ENCODE data around the gene SPECC1L.
A peak's percentile ranks its signal among the peaks of the same experiment; 100 is the strongest.

The SPECC1L gene

DNA sequence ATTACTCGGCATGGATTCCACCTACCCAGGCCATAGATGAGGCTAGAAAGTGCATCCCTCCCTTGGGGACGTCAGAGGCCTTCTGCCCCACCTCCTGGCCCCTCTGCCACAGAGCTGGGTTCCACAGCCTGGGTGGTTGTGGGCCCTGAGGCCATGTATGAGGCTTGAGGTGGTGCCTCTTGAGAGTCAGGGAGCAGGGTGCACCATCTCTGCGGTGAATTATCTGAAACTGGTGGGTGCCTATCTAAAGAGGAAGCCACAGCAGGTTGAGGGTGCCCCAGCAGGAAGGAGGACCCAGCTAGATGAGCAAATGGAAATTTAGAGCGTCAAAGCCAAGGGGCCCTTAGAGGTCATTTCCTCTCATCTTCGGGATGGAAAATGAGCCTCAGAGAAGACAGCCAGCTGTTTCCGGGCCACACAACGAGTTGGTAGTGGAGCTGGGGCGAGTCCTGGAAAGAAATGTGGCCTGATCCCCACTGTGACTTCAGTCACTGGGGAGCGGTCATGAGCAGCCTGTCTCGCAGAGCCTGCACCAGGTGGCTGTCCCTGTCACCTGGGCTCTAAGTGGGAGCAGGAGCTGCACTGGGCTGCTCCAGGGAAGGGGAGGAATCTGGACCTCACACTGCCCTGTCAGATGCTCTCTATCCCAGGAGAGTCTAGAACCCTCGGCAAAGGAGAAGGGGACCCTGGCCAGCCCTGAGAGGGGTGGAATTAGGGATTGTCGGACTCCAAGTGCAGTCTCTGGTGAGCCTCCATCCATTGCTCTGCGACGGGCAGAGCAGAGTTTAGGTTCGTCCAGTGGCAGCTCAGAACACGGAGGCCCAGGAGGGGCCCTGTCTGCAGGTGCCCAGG is 164.1 kb downstream of the SPECC1L start:
- TF ChIP-seq, protein P1, sequence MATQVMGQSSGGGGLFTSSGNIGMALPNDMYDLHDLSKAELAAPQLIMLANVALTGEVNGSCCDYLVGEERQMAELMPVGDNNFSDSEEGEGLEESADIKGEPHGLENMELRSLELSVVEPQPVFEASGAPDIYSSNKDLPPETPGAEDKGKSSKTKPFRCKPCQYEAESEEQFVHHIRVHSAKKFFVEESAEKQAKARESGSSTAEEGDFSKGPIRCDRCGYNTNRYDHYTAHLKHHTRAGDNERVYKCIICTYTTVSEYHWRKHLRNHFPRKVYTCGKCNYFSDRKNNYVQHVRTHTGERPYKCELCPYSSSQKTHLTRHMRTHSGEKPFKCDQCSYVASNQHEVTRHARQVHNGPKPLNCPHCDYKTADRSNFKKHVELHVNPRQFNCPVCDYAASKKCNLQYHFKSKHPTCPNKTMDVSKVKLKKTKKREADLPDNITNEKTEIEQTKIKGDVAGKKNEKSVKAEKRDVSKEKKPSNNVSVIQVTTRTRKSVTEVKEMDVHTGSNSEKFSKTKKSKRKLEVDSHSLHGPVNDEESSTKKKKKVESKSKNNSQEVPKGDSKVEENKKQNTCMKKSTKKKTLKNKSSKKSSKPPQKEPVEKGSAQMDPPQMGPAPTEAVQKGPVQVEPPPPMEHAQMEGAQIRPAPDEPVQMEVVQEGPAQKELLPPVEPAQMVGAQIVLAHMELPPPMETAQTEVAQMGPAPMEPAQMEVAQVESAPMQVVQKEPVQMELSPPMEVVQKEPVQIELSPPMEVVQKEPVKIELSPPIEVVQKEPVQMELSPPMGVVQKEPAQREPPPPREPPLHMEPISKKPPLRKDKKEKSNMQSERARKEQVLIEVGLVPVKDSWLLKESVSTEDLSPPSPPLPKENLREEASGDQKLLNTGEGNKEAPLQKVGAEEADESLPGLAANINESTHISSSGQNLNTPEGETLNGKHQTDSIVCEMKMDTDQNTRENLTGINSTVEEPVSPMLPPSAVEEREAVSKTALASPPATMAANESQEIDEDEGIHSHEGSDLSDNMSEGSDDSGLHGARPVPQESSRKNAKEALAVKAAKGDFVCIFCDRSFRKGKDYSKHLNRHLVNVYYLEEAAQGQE (IDR thresholded peaks at IDR 0.05; ENCODE audit: insufficient read depth in 1 of 2, low read depth in 2 of 2, low read length in 2 of 2), result no peak
- TF ChIP-seq POLR2AphosphoS5 (IDR thresholded peaks at IDR 0.05; ENCODE audit: low read depth, low read length) (no peak), TAF1 (IDR thresholded peaks at IDR 0.05; ENCODE audit: borderline replicate concordance, insufficient read depth, low read length) (no peak), FOXP2 (optimal IDR thresholded peaks at IDR 0.05; ENCODE audit: borderline replicate concordance, extremely low read depth, extremely low read length, insufficient read depth) (no peak), SIN3A (IDR thresholded peaks at IDR 0.05; ENCODE audit: borderline replicate concordance, insufficient read depth, low read length) (0 out of 2 replicates have a peak, but pooled peaks have one; percentile 47)

DNA sequence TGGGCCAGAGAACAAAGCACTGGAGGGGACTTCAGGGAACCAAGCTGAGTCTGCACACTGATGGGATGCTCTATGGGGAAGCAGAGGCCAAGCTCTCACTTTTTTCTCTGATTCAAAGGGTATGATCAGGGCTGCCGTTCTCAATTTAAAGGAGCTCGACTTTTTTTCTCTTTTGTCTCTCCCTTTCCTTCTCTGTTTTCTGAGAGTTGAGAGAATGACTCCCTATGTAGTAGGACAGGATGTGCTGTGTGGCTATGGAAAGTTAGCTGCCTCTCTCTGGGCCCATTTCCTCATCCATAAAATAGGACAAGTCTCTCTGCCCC is 164.7 kb downstream of the SPECC1L start:
- TF ChIP-seq POLR2AphosphoS5 (IDR thresholded peaks at IDR 0.05; ENCODE audit: low read depth, low read length), result no peak
- TF ChIP-seq SIN3A (IDR thresholded peaks at IDR 0.05; ENCODE audit: borderline replicate concordance, insufficient read depth, low read length), result no peak
- TF ChIP-seq, protein P1 (IDR thresholded peaks at IDR 0.05; ENCODE audit: insufficient read depth in 1 of 2, low read depth in 2 of 2, low read length in 2 of 2), result no peak
- TF ChIP-seq FOXP2 (optimal IDR thresholded peaks at IDR 0.05; ENCODE audit: borderline replicate concordance, extremely low read depth, extremely low read length, insufficient read depth), result no peak
- no peak for TF ChIP-seq TAF1 (IDR thresholded peaks at IDR 0.05; ENCODE audit: borderline replicate concordance, insufficient read depth, low read length)

DNA sequence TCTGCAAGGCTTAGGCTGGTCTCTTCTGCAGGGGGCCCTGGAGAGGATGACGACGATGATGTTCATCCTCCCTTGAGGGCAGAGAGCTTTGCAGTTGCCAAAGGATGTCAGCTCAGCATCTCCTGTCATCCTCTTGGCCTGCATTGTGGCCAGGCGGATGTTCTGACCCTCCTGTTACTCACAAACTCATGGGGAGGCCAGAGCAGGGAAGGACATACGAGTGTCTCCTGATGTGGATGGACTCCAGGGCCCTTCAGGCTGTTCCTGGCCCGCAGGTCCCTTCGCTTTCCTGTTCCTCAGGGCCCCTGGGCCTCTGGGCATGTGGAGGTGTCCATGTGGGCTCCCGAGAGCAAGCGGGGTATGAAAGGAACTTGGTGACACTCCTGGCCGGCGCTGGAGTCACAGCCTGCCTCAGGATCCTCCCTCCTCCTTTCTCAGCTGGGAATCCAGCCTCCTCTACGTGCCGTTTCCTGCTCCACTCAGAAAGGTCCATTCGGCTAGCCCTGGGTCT is 165.3 kb downstream of the SPECC1L start:
- TF ChIP-seq FOXP2 (optimal IDR thresholded peaks at IDR 0.05; ENCODE audit: borderline replicate concordance, extremely low read depth, extremely low read length, insufficient read depth), result peak; percentile 44
- no peak for TF ChIP-seq SIN3A (IDR thresholded peaks at IDR 0.05; ENCODE audit: borderline replicate concordance, insufficient read depth, low read length)
- TF ChIP-seq POLR2AphosphoS5 (IDR thresholded peaks at IDR 0.05; ENCODE audit: low read depth, low read length), result no peak
- TF ChIP-seq, protein P1 (IDR thresholded peaks at IDR 0.05; ENCODE audit: insufficient read depth in 1 of 2, low read depth in 2 of 2, low read length in 2 of 2), result no peak
- TF ChIP-seq TAF1 (IDR thresholded peaks at IDR 0.05; ENCODE audit: borderline replicate concordance, insufficient read depth, low read length), result no peak

DNA sequence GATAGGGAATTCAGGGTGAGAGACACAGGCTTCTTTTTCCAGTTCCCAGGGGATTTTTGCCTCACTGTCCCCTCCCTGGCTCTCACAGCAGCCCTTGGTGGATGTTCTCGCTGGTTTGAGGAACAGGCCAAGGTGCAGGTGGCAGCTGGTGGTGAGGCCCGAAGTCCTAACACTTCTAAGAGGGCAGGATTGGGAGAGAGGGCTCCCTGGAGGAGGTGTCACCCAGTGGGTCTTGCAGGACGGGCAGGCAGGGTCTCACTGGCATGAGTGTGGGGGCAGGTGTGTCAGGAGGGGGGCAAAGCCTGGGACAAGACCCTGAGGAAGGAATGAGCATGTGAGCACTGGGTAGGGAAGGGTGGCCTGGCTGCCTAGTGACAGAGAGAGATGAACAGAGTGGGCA is 165.9 kb downstream of the SPECC1L start:
- no peak for TF ChIP-seq POLR2AphosphoS5 (IDR thresholded peaks at IDR 0.05; ENCODE audit: low read depth, low read length)
- no peak for TF ChIP-seq FOXP2 (optimal IDR thresholded peaks at IDR 0.05; ENCODE audit: borderline replicate concordance, extremely low read depth, extremely low read length, insufficient read depth)
- TF ChIP-seq, protein P1 (IDR thresholded peaks at IDR 0.05; ENCODE audit: insufficient read depth in 1 of 2, low read depth in 2 of 2, low read length in 2 of 2), result no peak
- no peak for TF ChIP-seq SIN3A (IDR thresholded peaks at IDR 0.05; ENCODE audit: borderline replicate concordance, insufficient read depth, low read length)
- TF ChIP-seq TAF1 (IDR thresholded peaks at IDR 0.05; ENCODE audit: borderline replicate concordance, insufficient read depth, low read length), result no peak
